ENCODE data around the gene RTEL1. TPM values are rescaled to one million over a fixed set of nuclear protein-coding genes. Genes with fewer than 3 reads are reported as not detected.

Gene RTEL1
- total RNA-seq, 4 donors from 2014 or later, result 28.2 to 62.4 (median 46.7) TPM

DNA sequence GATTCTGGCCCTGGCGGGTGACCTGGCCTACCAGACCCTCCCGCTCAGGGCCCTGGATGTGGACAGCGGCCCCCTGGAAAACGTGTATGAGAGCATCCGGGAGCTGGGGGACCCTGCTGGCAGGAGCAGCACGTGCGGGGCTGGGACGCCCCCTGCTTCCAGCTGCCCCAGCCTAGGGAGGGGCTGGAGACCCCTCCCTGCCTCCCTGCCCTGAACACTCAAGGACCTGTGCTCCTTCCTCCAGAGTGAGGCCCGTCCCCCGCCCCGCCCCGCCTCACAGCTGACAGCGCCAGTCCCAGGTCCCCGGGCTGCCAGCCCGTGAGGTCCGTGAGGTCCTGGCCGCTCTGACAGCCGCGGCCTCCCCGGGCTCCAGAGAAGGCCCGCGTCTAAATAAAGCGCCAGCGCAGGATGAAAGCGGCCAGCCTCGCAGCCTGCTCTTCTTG is 80.6 kb downstream of the RTEL1 start:
- H3K36me3 ChIP-seq, result peaks cover 0 to 58% (median 4%) of the 10 kb centered on the region in 3 donors
- TF ChIP-seq, protein P1, sequence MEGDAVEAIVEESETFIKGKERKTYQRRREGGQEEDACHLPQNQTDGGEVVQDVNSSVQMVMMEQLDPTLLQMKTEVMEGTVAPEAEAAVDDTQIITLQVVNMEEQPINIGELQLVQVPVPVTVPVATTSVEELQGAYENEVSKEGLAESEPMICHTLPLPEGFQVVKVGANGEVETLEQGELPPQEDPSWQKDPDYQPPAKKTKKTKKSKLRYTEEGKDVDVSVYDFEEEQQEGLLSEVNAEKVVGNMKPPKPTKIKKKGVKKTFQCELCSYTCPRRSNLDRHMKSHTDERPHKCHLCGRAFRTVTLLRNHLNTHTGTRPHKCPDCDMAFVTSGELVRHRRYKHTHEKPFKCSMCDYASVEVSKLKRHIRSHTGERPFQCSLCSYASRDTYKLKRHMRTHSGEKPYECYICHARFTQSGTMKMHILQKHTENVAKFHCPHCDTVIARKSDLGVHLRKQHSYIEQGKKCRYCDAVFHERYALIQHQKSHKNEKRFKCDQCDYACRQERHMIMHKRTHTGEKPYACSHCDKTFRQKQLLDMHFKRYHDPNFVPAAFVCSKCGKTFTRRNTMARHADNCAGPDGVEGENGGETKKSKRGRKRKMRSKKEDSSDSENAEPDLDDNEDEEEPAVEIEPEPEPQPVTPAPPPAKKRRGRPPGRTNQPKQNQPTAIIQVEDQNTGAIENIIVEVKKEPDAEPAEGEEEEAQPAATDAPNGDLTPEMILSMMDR (IDR thresholded peaks at IDR 0.05), result no peak
- TF ChIP-seq EP300 (IDR thresholded peaks at IDR 0.05) (no peak), POLR2A (IDR thresholded peaks at IDR 0.05) (no peak)
- H3K4me3 ChIP-seq, result peak overlapping the region; percentile 30 to 58 (median 50)
- H3K27me3 ChIP-seq, result no peaks in the 10 kb centered on the region
- peak overlapping the region; percentile 53 to 98 (median 84) for H3K27ac ChIP-seq
- peaks cover 0 to 60% (median 33%) of the 10 kb centered on the region in 4 donors for H3K4me1 ChIP-seq
- 27 to 29% methylated on average over 3 to 15 of the region's 26 CpGs for WGBS, 2 donors
- DNase-seq (ENCODE audit: low spot score in 2 of 2), result peak; percentile 31 to 49
- H3K9me3 ChIP-seq, result no peaks in the 10 kb centered on the region

DNA sequence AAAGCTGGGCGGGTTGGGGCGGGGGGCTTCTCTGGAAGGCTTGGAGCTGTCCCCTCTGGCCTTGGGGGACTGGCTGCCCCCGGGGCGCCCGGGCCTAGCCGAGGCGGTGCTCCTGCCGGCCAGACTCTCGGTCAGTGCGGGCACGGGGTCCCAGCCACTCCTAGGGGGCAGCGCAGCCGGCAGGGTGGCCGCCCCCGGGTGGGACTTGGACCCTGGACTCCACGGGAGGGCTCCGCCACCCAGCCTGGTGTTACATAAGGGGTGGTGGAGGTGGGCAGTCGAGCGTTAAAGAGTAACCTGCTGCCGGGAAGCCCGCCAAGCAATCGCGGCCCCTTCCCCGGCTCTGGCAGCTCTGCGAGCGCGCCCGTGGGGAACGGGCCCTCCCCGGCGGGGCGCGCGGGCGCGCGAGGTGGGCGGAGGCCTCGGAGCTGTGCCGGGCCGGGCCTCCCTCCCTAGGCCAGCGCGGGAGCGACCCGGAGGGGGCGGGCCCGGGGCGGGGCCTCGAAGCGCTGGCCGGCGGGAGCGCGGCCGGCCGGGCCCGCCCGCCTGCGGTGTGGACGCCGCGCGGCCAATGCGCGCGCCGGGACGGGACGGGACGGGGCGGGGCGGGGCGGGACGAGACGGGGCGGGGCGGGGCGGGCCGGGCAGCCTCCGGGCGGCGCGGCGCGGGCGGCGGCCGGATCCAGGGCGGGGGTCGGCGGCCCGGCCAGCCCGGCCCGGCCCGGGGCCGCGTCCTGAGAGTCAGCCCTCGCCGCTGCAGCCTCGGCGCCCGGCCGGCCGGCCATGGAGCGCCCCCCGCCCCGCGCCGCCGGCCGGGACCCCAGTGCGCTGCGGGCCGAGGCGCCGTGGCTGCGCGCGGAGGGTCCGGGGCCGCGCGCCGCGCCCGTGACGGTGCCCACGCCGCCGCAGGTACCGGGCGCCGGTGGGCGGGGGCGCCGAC is 81.3 kb downstream of the RTEL1 start, which contains the start of gene SLC2A4RG:
SLC2A4RG (plus strand) TSS at position 647 of the 940 bp plus-strand sequence; CDS start at position 784, 137 bp downstream.
- peak within 1 kb of the TSS; percentile 94 to 99 (median 96) for H3K27ac ChIP-seq
- TF ChIP-seq, protein P1 (IDR thresholded peaks at IDR 0.05), result no peak
- no peak for TF ChIP-seq EP300 (IDR thresholded peaks at IDR 0.05)
- no peak for TF ChIP-seq POLR2A (IDR thresholded peaks at IDR 0.05)

DNA sequence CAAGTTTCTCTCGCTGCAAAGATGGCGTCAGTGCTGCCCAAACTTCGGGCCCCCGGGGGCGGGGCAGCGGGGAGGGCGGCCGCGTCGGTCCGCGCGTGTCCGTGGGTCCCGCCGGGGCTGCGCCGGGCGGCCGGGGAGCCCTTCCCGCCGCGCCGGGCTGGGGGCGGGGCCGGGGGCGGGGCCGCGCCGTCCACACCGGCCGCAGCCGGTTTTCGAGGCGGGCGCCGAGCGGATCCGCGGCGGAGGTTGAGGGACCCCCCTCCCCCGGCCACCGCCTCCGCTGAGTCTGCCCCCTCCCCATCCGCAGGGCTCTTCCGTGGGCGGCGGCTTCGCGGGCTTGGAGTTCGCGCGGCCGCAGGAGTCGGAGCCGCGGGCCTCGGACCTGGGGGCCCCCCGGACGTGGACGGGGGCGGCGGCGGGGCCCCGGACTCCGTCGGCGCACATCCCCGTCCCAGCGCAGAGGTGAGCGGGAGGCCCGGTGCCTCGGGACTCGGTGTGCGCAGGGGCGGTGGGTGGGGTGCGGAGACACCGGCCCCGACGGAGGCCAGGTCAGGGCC is 82.0 kb downstream of the RTEL1 start:
- Histone ChIP-seq H3K4me3 (peak overlapping the region; percentile 60 to 92 (median 70)), H3K36me3 (peaks cover 0 to 48% (median 4%) of the 10 kb centered on the region in 3 donors), H3K27me3 (no peaks in the 10 kb centered on the region), H3K4me1 (peaks cover 0 to 68% (median 33%) of the 10 kb centered on the region in 4 donors), H3K27ac (peak overlapping the region; percentile 94 to 99 (median 96)), H3K9me3 (no peaks in the 10 kb centered on the region)
- DNase-seq (ENCODE audit: low spot score in 2 of 2), result no peak
- WGBS, 2 donors, result 0% methylated on average over 1 to 4 of the region's 80 CpGs
- TF ChIP-seq EP300 (IDR thresholded peaks at IDR 0.05) (no peak), POLR2A (IDR thresholded peaks at IDR 0.05) (no peak)
- TF ChIP-seq, protein P1 (IDR thresholded peaks at IDR 0.05), result no peak

More for the DNA sequence above, 81.3 kb downstream of the RTEL1 start, which contains the start of gene SLC2A4RG:
- no peaks in the 10 kb centered on the region for H3K9me3 ChIP-seq
- DNase-seq (ENCODE audit: low spot score in 2 of 2), result peak; percentile 38 to 69
- WGBS, 2 donors, result 2% methylated on average over 10 to 62 of the region's 136 CpGs
- H3K27me3 ChIP-seq, result no peaks in the 10 kb centered on the region
- peaks cover 0 to 52% (median 4%) of the 10 kb centered on the region in 3 donors for H3K36me3 ChIP-seq
- peak within 1 kb of the TSS; percentile 60 to 92 (median 70) for H3K4me3 ChIP-seq
- peaks cover 0 to 61% (median 33%) of the 10 kb centered on the region in 4 donors for H3K4me1 ChIP-seq

DNA sequence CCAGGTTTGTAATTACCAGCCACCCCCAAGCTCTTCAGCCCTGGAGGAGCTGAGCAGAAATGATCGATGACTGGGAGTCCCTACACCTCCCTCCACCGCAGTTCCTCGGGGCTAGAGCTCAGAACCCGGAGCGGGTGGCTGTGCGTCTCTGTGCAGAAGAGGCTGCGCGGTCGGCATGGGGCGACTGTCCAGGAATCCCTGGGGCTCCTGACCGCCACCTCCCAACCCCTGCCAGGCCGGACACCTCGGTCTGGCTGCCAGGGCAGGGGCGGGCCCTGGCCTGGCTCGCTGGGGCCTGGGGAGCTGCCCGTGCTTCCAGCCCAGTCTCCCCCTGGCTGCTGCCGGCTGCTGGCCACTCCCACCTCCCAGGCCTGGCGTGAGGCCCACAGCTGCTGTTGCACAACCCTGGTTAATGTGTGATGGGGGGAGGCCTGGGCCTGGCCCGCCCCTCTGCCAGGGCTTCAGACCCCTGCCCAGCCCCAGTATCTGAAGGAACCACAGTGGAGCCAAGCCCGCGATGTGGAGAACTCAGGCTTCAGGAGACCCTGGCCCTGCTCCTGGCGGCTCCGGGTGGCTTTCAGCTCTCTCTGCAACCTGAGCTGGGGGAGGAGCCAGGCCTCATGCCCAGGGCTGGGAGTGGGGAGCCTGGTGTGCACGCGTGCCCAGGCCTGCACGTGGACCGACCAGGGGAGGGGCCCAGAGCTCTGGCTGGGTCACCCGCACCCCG is 82.7 kb downstream of the RTEL1 start:
- peaks cover 0 to 75% (median 32%) of the 10 kb centered on the region in 4 donors for H3K4me1 ChIP-seq
- peaks cover 0 to 48% (median 4%) of the 10 kb centered on the region in 3 donors for H3K36me3 ChIP-seq
- no peaks in the 10 kb centered on the region for H3K27me3 ChIP-seq
- WGBS, 2 donors, result 0 to 1% methylated on average over 15 to 19 of the region's 29 CpGs
- peak overlapping the region; percentile 94 to 99 (median 96) for H3K27ac ChIP-seq
- DNase-seq (ENCODE audit: low spot score in 2 of 2), result peak; percentile 94 to 97
- H3K4me3 ChIP-seq, result peak overlapping the region; percentile 60 to 92 (median 70)
- H3K9me3 ChIP-seq, result no peaks in the 10 kb centered on the region
- TF ChIP-seq POLR2A (IDR thresholded peaks at IDR 0.05), result peak; percentile 30 to 72
- TF ChIP-seq, protein P1 (IDR thresholded peaks at IDR 0.05), result peak in 2 of 5 experiments; percentile 35 to 39
- TF ChIP-seq EP300 (IDR thresholded peaks at IDR 0.05), result peak; percentile 76 to 88

Data from tibial nerve (tissue), 4 donors.